GM12878 (cell line): ENCODE data around the gene REPIN1. TPM values are rescaled to one million over a fixed set of nuclear protein-coding genes. Genes with fewer than 3 reads are reported as not detected.

Source experiments
- ATAC-seq: fragments of 200-7000 bp; cut with Tn5 transposase; 3 replicates; pipeline ENCODE4 v1.9.1; 2020; ENCODE audit warnings: mild to moderate bottlenecking, moderate library complexity
- BruUV-seq: library from RNA; stranded (reverse); fragments of 400-500 nt; replicated peaks from 2 replicates; lab custom pipeline; 2021; lab: Mats Ljungman, UMichigan
- CTCF ChIA-PET: fragments of 300-600 bp; sonication (Branson Sonifier 250); formaldehyde crosslinking; extraction: SDS; loops from one replicate; lab custom pipeline; 2021; ENCODE audit warnings: inconsistent platforms; lab: Yijun Ruan, JAX
- POLR2A ChIA-PET: fragments of 350-600 bp; formaldehyde crosslinking; extraction: SDS; loops from one replicate; lab custom pipeline; 2021; ENCODE audit warnings: inconsistent platforms; lab: Charles Lee
- RAD21 ChIA-PET: fragments of 300-600 bp; sonication (Branson Sonifier 250); formaldehyde crosslinking; loops from one replicate; lab custom pipeline; 2023; ENCODE audit warnings: antibody characterized with exemption; ENCODE audit not compliant: unreplicated experiment; lab: Charles Lee
- SMC1A ChIA-PET: fragments of 300-600 bp; sonication (Branson Sonifier 250); formaldehyde crosslinking; loops from one replicate; lab custom pipeline; 2023; ENCODE audit not compliant: unreplicated experiment, uncharacterized antibody; lab: Charles Lee
- DNase-seq: peaks from one replicate; pipeline ENCODE4 v3.0.0-alpha.2; 2011; ENCODE audit warnings: low read depth, low spot score
- FAIRE-seq: peaks from 3 replicates; lab custom pipeline; 2011; peaks lifted over from hg19 to GRCh38; lab: Jason Lieb, UNC
- H2AFZ ChIP-seq: 2 replicates; pipeline ENCODE4 v1.6.0; 2011; ENCODE audit warnings: low read depth, low read length, control low read depth; ENCODE audit not compliant: control insufficient read depth
- H3K27ac ChIP-seq: 2 replicates; pipeline ENCODE4 v1.5.1; 2011; ENCODE audit warnings: control low read depth; ENCODE audit not compliant: control insufficient read depth, insufficient read depth
- H3K27me3 ChIP-seq, 2 experiments: replicated peaks in 1 of 2; 2 replicates each; pipeline versions ENCODE4 v1.6.0 to v1.6.1; 2011; ENCODE audit warnings: low read length in 1 of 2; ENCODE audit not compliant: control insufficient read depth in 2 of 2, insufficient read depth in 2 of 2
- H3K36me3 ChIP-seq, 2 experiments: 2 replicates each; pipeline ENCODE4 v1.5.1; 2011; ENCODE audit warnings: low read length in 1 of 2; ENCODE audit not compliant: control insufficient read depth in 2 of 2, insufficient read depth in 2 of 2
- H3K4me1 ChIP-seq: 2 replicates; pipeline ENCODE4 v1.6.1; 2011; ENCODE audit warnings: mild to moderate bottlenecking, low read length, moderate library complexity, mixed read lengths; ENCODE audit not compliant: control insufficient read depth, insufficient read depth
- H3K4me2 ChIP-seq: 2 replicates; pipeline ENCODE4 v1.6.0; 2011; ENCODE audit warnings: control low read depth; ENCODE audit not compliant: control insufficient read depth, insufficient read depth
- H3K4me3 ChIP-seq: fragments of 200-600 bp; sonication (generic); 2 replicates; pipeline ENCODE4 v1.5.1; 2016
- H3K79me2 ChIP-seq: 2 replicates; pipeline ENCODE4 v1.6.0; 2011; ENCODE audit warnings: low read length; ENCODE audit not compliant: control insufficient read depth, insufficient read depth
- H3K9ac ChIP-seq: 2 replicates; pipeline ENCODE4 v1.8.0; 2011; ENCODE audit warnings: low read length, control low read depth, mixed read lengths; ENCODE audit not compliant: control insufficient read depth, insufficient read depth
- H3K9me3 ChIP-seq: replicated peaks from 3 replicates; pipeline ENCODE4 v1.5.1; 2011; ENCODE audit warnings: mild to moderate bottlenecking, low read length; ENCODE audit not compliant: control insufficient read depth, insufficient read depth
- H4K20me1 ChIP-seq: 2 replicates; pipeline ENCODE4 v1.6.0; 2011; ENCODE audit not compliant: control insufficient read depth, insufficient read depth
- CREM ChIP-seq: IDR thresholded peaks from 2 replicates; pipeline ENCODE4 v1.6.1; 2014; ENCODE audit warnings: antibody characterized with exemption, low read depth
- GABPA ChIP-seq: IDR thresholded peaks from 2 replicates; pipeline ENCODE4 v1.6.1; 2014; ENCODE audit warnings: antibody characterized with exemption, low read depth, mild to moderate bottlenecking, inconsistent platforms
- MLLT1 ChIP-seq: fragments of 450-650 bp; IDR thresholded peaks from 2 replicates; pipeline ENCODE4 v1.6.1; 2016; ENCODE audit warnings: mild to moderate bottlenecking
- POLR2A ChIP-seq: IDR thresholded peaks from 2 replicates; pipeline ENCODE4 v1.6.1; 2011; ENCODE audit warnings: low read depth, mild to moderate bottlenecking, low read length
- RUNX3 ChIP-seq: IDR thresholded peaks from 2 replicates; pipeline ENCODE4 v1.6.1; 2012; ENCODE audit warnings: low read length, inconsistent platforms
- ZBTB11 ChIP-seq: fragments of 450-650 bp; formaldehyde crosslinking; IDR thresholded peaks from 2 replicates; pipeline ENCODE4 v1.5.0; 2022; ENCODE audit warnings: mild to moderate bottlenecking, missing genetic modification characterization
- WGBS: methylation state at CpG from one replicate; pipeline ENCODE4 v1.1.6; 2016; ENCODE audit warnings: low lambda C conversion rate; ENCODE audit not compliant: insufficient replicate concordance, insufficient coverage; ENCODE audit errors: missing lambda C conversion rate; 5-methylcytosine and 5-hydroxymethylcytosine counted together
- in situ Hi-C: fragments of 300-500 bp; cut with MboI; formaldehyde crosslinking; loops from 9 replicates; pipeline ENCODE4 v1.14.3; 2018; ENCODE audit warnings: mixed read lengths
- intact Hi-C: fragments of 100-400 bp; cut with micrococcal nuclease; formaldehyde crosslinking; loops from one replicate; pipeline ENCODE4 v1.14.2; 2022; ENCODE audit not compliant: unreplicated experiment
- polyA plus RNA-seq, 11 experiments: library from polyadenylated mRNA; depleted of rRNA in 4 of 11; unstranded in 6 of 11; stranded (reverse) in 5 of 11; fragments of >200 nt; fragmentation: Nextera tagmentation in 4 of 11; fragmentation: Illumina TruSeq in 1 of 11; extraction: Ambion mirVana in 4 of 11; extraction: Trizol in 1 of 11; gene quantifications; 1 replicate in 1 of 11; 2 replicates in 10 of 11; pipeline versions ENCODE4 v1.2.1 to v1.2.3, GENCODE V29; 2011 to 2016; ENCODE audit warnings: inconsistent platforms in 2 of 11, missing spikeins in 2 of 11, low read depth in 1 of 11
- total RNA-seq, 4 experiments: library from RNA; depleted of rRNA in 3 of 4; stranded (reverse); fragments of >200 nt in 3 of 4; fragmentation: Illumina TruSeq in 1 of 4; extraction: Trizol in 1 of 4; gene quantifications; 2 replicates each; pipeline versions ENCODE4 v1.2.1 to v1.2.3, GENCODE V29; 2013 to 2021

REPIN1 gene
- total and polyA plus RNA-seq, 10 of the 15 experiments (the other 5 are each of a cell fraction or from before 2014, with no cell fraction given): 5.1 to 172 (median 76.9) TPM

- no peak overlapping the region for H2AFZ ChIP-seq
- no peak for FAIRE-seq
- peaks cover 36% of the 10 kb centered on the region for H3K4me1 ChIP-seq
- peaks cover 17 to 20% of the 10 kb centered on the region in 2 experiments for H3K36me3 ChIP-seq
- WGBS: 97% methylated on average over 43 of the region's 48 CpGs
- no TSS peak for BruUV-seq
- H3K9me3 ChIP-seq: no peaks in the 10 kb centered on the region
- in situ Hi-C loops: no loop called here
- TF ChIP-seq POLR2A (peak; percentile 34; the same call in 1 of the 2 replicates), GABPA (no peak), ZBTB11 (CRISPR knock-in tag) (no peak), CREM (no peak), RUNX3 (no peak), MLLT1 (0 out of 2 replicates have a peak, but pooled peaks have one; percentile 48)
- TF ChIP-seq, all 136 proteins: peak for 2
- ChIA-PET POLR2A (interaction anchor here (0.9 to 3.7 kb wide), 5 partner anchors 9 to 62 kb away, joined by 3 to 20 read pairs (median 10); a partner anchor contains a TSS), CTCF (interaction anchor here (2.1 to 7.7 kb wide), 3 partner anchors 15 to 47 kb away, joined by 13 to 70 read pairs (median 17); a partner anchor contains a TSS), SMC1A (interaction anchor here (0.6 to 2.6 kb wide), 6 partner anchors 8 to 68 kb away, joined by 3 to 19 read pairs (median 8); a partner anchor contains a TSS), RAD21 (interaction anchor here (1.3 to 3.2 kb wide), 6 partner anchors 9 to 66 kb away, joined by 3 to 30 read pairs (median 15); a partner anchor contains a TSS)
- no peak overlapping the region for H3K9ac ChIP-seq
- H3K27ac ChIP-seq: no peak overlapping the region; the same call in 1 of the 2 replicates
- intact Hi-C loops: no loop called here
- peak overlapping the region; percentile 99; the same call in 1 of the 2 replicates for H3K4me2 ChIP-seq
- ATAC-seq (no peak), DNase-seq (no peak)
- peaks cover 69% of the 10 kb centered on the region for H3K79me2 ChIP-seq
- H4K20me1 ChIP-seq: no peaks in the 10 kb centered on the region; the same call in 1 of the 2 replicates
- peak overlapping the region; percentile 96; the same call in 1 of the 2 replicates for H3K4me3 ChIP-seq
- no peaks in the 10 kb centered on the region for H3K27me3 ChIP-seq
Observed at GRCh38 chr7:150371131-150371995, 2.7 kb downstream of the REPIN1 start.
